GM10847 (cell line): Measurements from ENCODE around the gene FHL2.

Experiments used
- POLR2A ChIP-seq: IDR thresholded peaks from 2 replicates; pipeline ENCODE4 v1.6.1; 2011; ENCODE audit not compliant: insufficient read length; ENCODE audit errors: extremely low read depth

Gene FHL2

DNA sequence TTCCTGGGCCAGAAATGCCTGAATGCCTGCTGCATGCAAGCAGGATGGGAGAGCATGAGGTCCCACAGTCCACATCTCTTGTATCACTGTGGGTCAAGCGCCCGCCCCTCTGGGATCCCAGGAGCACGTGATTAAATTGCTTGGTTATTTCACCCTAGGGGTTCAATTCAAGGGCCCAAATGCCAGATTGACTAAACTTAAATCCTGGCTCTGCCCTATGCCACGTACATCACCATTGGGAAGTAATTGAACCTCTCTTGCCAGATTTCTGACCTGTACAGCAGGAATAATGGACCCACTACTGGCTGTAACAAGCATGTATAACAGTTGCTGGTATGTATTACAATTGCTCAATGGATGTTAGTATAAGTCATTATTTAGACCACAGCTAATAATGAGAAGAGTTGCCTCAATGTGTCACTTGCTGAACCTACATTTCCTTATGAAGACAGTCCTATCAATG, 19.9 kb downstream of the FHL2 start:
- TF ChIP-seq POLR2A: no peak

DNA sequence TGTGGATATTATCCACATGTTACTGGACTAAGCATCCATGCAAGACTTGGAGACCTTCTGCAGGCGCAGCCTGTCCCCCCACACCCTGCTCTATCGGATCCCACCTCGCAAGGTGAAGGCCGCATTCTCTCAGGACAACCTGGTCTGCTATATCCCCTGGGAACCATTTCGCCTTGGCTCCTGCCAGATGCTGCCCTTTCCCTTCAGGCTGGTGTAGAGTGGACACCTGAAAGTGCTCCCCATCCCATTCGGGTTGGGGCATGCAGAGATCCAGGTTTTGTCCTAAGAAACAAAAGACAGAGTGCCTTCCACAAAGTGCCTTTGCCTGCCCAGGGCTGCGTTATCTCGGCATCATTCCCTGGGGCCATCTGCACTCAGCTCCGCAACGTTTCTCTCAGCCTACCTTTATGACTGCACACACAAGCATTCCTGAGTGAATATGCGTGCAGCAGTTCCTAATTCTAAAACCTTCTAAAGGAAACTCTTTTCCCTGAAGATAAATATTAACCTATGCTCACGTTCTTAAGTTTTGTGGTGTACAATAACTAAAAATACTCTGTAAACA, 20.5 kb downstream of the FHL2 start:
- TF ChIP-seq POLR2A: no peak

DNA sequence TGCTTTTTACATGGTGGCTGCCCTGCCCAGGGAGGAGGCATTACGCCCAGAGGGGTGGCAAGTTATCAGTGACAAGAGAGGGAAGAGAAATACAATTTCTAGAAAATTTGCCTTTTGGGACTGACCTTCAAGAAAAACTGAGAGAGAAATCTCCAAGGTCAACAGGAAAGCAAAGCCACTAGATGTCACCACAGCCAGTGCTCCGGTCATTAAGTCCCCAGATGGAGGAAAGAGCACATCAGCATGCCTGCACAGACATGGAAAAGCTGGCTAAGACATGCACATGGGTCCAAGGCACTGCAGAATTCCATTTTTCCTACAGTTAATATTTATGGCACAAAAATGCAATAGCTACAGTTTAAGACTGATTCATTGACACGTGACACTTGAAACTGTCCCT, 21.0 kb downstream of the FHL2 start:
- TF ChIP-seq POLR2A: no peak

DNA sequence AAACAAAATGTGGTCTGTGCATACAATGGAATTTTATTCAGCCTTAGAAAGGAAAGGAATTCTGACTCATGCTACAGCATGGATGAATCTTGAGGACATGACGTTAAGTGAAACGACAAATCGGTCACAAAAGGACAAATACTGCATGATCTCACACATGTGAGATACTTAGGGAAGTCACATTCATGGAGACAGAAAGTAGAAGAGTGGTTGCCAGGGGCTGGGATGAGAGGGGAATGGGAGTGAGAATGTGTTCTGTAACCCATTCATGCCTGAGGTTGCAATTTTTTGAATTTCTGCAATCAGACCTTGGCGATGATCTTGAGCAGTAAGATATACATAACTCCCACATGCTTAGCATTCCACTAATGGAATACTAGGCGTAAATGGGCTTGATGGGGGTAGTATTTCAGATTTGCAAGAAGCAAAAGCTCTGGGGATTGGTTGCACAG, 22.0 kb downstream of the FHL2 start:
- no peak for TF ChIP-seq POLR2A

DNA sequence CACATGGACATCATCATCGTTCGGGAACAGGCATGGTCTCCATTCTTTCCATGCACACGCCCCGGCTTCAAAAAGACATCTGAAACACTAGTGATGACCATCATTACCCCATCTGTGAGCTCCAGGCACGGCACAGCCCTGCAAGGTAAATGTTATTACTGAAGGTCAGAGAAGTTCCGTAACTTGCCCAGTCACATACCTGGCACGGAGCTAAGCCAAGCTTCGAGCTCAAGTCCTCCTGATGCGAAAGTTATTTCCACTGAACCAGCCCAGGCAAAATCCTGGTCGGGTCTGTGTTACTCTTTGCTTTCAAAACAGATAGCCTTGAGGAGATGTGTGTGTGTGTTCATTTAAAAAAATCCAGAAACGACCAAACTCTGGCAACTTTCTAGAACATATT, 22.8 kb downstream of the FHL2 start:
- TF ChIP-seq POLR2A: no peak

DNA sequence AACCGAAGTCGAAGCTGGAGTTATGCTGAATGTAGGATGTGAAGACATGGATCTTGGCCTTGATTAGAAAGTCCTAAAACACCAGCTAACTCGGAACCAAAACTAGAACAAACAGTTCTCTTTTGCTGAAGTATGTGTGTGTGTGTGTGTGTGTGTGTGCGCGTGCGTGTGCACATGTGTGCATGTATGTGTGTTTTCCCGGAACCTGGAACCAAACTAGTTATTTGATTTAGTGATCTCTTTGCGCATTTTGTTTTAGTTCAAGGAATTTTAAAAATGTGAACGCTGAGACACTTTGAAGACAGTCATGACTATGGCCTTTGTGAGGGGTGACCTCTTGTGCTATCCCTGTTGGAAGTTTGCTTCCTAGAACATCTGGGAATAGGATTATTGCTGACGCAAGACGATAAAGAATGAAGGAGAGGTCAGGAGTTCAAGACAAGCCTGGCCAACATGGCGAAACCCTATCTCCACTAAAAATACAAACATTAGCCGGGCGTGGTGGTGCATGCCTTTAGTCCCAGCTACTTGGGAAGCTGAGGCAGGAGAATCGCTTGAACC, 23.8 kb downstream of the FHL2 start:
- no peak for TF ChIP-seq POLR2A

DNA sequence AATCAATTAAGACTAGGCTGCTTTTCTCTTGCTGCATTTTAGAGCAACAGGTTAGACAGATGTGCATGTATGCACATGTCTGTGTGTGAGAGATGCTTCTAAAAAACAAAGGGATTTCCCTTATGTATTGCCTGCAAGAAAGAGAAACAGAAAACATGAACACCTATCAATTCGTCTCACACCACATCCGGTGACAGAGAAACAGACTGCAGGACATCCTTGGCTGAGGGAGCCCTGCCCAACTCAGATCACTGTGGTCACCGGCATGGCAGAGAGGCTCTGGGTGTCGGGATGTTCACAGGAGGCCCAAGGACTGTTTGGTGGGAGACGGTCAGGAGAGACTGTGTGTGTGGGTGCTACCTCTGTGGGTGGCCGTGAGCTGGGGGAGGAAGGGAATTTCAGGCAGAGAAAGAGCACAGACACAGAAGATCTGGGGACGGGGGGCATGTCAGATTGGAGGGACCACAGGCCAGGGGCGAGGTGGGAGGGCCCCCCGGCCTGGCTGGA, 24.9 kb downstream of the FHL2 start:
- TF ChIP-seq POLR2A: no peak

DNA sequence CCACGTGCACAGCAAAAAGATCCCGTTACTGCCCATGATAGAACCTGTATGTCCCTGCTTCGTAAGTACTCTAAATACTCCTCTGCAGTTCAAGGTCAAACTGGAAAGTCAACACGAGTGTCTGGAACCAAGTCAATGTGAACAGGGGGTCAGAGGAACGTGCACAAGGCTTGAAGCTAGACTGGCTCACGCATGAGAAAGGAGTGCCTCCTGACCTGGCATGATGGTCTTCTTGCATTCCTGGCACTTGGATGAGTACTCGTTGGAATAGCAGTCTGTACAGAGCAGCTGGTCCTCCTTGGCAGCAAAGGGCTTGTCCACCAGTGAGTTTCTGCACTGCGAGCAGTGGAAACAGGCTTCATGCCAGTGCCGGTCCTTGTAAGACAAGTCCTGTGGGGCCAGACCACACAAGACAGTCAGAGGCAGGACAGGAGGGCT, 25.5 kb downstream of the FHL2 start:
- TF ChIP-seq POLR2A: no peak

DNA sequence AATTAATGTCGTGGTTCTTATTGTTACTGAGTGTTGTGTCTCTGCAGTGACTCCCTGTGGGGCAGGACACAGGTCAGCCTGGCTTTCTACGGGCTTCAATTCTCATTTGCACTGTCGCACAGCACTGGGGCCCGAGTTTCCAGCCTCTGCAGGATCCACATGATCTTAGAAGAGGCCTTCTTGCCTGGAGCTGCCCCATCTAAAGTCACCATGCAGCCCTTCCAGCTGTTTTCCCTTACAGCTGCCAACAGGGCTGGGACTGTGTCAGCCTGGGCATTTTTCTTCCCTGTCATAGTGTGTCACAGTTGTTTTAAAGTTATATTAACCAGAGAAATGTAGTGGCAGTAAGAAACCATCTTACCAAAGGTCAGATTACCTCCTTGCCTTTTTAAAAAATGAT, 27.0 kb downstream of the FHL2 start:
- TF ChIP-seq POLR2A: no peak

DNA sequence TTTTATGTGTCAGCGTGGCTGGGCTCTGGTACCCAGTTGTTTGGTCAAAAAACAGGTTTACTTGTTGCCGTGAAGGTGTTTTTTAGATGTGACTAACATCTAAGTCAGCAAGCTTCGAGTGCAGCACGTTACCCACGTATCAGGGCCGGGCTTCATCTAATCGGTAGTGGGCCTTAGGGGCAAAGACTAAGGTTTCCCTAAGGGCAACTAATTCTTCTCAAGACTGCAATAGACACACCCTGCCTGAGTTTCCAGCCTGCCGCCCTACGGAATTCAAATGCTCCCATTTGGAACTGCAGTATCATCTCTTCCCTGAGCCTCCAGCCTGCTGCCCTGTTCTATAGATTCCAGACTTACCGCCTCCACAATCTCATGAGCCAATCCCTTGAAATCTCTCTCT, 27.7 kb downstream of the FHL2 start:
- TF ChIP-seq POLR2A: no peak

DNA sequence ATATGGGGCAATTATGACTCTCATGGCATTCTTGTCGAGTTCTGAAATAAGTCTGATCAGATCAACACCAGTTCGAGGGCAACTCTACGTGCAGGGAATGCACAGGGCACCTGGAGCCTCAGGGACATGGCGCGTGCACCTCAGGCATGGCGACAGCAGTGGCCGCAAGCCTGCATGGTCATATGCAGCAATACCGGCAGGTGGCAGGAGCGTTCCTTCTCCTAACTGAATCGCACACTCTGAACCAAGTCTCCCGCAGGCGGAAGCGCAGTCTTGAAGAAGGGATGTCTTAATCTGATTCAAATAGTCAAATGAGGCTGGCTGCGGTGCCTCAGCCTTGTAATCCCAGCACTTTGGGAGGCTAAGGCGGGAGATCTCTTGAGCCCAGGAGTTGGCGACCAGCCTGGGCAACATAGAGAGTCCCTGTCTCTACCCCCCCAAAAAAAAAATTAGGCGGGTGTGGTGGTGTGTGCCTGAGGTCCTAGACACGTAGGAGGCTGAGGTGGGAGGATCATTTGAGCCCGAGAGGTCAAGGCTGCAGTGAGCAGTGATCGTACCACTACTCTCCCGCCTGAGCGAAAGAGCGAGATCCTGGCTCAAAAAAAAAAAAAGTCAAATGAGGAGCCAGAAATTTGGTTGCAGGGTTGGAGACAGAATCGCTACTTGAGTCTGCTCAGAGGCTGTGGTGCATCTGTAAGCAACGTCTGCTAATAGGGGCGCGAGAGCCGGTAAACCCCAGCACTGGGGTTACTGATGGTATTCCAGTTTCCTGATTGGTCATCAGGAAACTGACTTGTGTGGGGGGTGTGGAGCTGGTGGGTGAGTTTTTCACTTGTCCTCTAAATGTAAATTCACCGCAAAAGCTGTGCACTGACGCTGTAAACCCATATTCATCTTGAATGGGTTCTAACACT, 28.8 kb downstream of the FHL2 start:
- no peak for TF ChIP-seq POLR2A

DNA sequence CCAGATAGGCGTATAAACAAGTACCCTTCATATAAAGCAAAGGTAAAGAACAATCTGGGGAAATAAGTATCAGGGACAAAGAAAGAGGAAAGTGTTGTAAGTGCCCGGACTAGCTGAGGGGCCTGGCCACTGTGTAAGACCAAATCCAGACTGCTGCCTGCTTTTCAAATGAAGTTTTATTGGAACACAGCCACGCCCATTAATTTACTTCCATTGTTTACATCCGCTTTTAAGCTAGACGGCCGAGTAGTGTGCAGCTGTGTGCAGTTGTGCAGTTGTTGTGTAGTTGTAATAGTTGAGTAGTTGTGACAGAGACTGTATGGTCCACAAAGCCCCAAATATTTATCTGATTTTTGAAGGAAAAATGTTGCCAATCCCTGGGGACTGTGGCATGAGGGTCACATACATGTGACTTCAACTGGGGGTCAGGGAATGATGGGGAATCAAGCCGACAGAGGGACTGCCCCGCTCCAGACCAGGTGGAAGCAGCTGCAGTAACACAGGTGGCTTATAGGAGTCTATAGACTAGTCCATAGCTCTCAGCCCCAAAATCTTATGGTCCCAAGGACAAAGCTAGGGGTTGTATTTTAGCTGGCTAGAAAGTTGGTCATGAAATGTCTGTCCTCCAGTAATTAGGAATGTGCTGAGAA, 30.0 kb downstream of the FHL2 start:
- TF ChIP-seq POLR2A: no peak

DNA sequence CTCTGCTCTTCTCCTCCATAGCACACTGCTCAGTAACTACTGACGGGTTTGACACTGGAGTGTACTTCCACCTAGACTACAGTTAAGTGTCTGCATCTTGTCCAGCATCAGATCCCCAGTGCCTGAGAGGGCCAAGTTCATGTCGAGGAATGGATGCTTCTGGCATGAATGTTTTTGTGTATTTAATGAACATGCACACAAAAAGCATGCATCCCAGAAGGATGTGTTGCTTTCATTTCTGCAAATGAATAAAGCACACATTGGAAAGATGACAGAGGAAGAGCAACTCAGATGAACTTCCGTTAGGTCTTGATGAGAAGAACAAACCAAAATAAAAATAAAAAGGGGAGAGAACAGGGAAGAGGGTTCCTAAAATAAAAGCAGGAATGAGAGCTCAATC, 33.6 kb downstream of the FHL2 start:
- no peak for TF ChIP-seq POLR2A

DNA sequence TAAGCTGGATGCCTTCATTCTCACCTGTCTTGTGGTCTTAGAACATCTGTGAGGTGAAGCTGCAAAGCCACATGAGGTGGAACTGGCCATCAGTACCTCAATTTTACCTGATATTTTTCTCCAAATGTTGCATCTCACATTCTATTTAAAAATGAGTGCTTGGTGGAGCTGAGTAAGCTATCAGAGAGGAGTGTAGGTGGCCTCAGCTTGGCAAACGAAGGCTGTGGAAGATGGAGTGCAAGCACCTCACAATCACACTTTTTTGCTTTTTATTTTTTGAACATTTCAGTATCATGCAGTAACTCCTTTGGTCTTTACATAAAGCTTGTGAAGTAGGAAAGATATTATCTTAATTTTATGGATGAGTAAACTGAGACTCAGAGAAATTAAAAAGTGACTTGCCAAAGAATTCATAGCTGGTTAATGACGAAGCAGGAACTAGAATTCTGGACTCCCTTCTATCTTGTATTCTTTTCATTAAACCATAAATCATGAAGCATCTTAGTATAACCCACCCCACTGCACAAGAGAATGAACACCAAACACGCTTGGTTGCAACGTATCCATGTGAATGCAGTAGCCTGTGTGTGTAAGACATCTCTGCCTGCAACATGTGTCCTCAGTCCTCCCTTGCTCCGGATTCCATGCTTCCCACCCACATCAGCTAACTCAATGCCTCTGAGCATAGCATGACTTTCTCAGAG, 34.3 kb downstream of the FHL2 start:
- no peak for TF ChIP-seq POLR2A
